HEK293T (cell line): ENCODE data around the gene RCOR2.

Source experiments
- ARNT ChIP-seq: fragments of 450-650 bp; IDR thresholded peaks from 2 replicates; pipeline ENCODE4 v1.6.1; 2017; ENCODE audit warnings: mild to moderate bottlenecking
- BHLHE40 ChIP-seq: fragments of 450-650 bp; IDR thresholded peaks from 2 replicates; pipeline ENCODE4 v1.6.1; 2016; ENCODE audit warnings: mild to moderate bottlenecking, moderate library complexity, borderline replicate concordance
- ELF4 ChIP-seq: fragments of 450-650 bp; IDR thresholded peaks from 2 replicates; pipeline ENCODE4 v1.6.1; 2017; ENCODE audit warnings: antibody characterized with exemption
- FOXA1 ChIP-seq: fragments of 450-650 bp; IDR thresholded peaks from 2 replicates; pipeline ENCODE4 v1.6.1; 2016; ENCODE audit warnings: mild to moderate bottlenecking
- FOXK2 ChIP-seq: fragments of 450-650 bp; IDR thresholded peaks from 2 replicates; pipeline ENCODE4 v1.6.1; 2016; ENCODE audit warnings: mild to moderate bottlenecking
- FOXM1 ChIP-seq: fragments of 450-650 bp; IDR thresholded peaks from 2 replicates; pipeline ENCODE4 v1.6.1; 2017; ENCODE audit warnings: mild to moderate bottlenecking, borderline replicate concordance
- L3MBTL2 ChIP-seq: fragments of 450-650 bp; conservative IDR thresholded peaks from 2 replicates; pipeline ENCODE4 v1.6.1; 2016; ENCODE audit warnings: mild to moderate bottlenecking
- NFRKB ChIP-seq: fragments of 450-650 bp; IDR thresholded peaks from 2 replicates; pipeline ENCODE4 v1.6.1; 2016; ENCODE audit warnings: mild to moderate bottlenecking, moderate library complexity
- SP1 ChIP-seq: fragments of 450-650 bp; IDR thresholded peaks from 2 replicates; pipeline ENCODE4 v1.6.1; 2017
- SUZ12 ChIP-seq: fragments of 450-650 bp; IDR thresholded peaks from 2 replicates; pipeline ENCODE4 v1.6.1; 2016; ENCODE audit warnings: mild to moderate bottlenecking
- ZNF384 ChIP-seq: fragments of 450-650 bp; IDR thresholded peaks from 2 replicates; pipeline ENCODE4 v1.6.1; 2016

GRCh38 chr11:63882555-63883242 is 34.3 kb downstream of the RCOR2 start:
- TF ChIP-seq ELF4 (no peak), FOXK2 (no peak), SP1 (no peak), SUZ12 (no peak), NFRKB (no peak), FOXA1 (no peak), FOXM1 (no peak), L3MBTL2 (no peak), ARNT (no peak), ZNF384 (no peak), BHLHE40 (no peak)
